ENCODE results near the gene PRDM7.
A peak's percentile ranks its signal among the peaks of the same experiment; 100 is the strongest.

Gene PRDM7

GRCh38 chr16:90037276-90037675 lies 39.9 kb downstream of the PRDM7 start:
- no peak for DNase-seq (ENCODE audit: low spot score)

GRCh38 chr16:90035902-90036301 lies 41.2 kb downstream of the PRDM7 start:
- no peak for DNase-seq (ENCODE audit: low spot score)

GRCh38 chr16:90034504-90034903 lies 42.6 kb downstream of the PRDM7 start:
- no peak for DNase-seq (ENCODE audit: low spot score)

- DNase-seq (ENCODE audit: low spot score), result no peak
These were observed 43.7 kb downstream of the PRDM7 start for GRCh38 chr16:90033387-90033786.

GRCh38 chr16:90032674-90033331 lies 44.3 kb downstream of the PRDM7 start:
- DNase-seq (ENCODE audit: low spot score), result no peak

GRCh38 chr16:90031931-90032673 lies 45.0 kb downstream of the PRDM7 start:
- DNase-seq (ENCODE audit: low spot score), result no peak

GRCh38 chr16:90031186-90031930 lies 45.8 kb downstream of the PRDM7 start:
- no peak for DNase-seq (ENCODE audit: low spot score)

GRCh38 chr16:90028985-90029384 lies 48.1 kb downstream of the PRDM7 start:
- no peak for DNase-seq (ENCODE audit: low spot score)

GRCh38 chr16:90027611-90028010 lies 49.5 kb downstream of the PRDM7 start:
- no peak for DNase-seq (ENCODE audit: low spot score)

GRCh38 chr16:90026135-90026534 lies 51.0 kb downstream of the PRDM7 start:
- DNase-seq (ENCODE audit: low spot score), result no peak

- DNase-seq (ENCODE audit: low spot score), result no peak
These were observed 54.1 kb downstream of the PRDM7 start for GRCh38 chr16:90023078-90023447.

- peak; percentile 94 for DNase-seq (ENCODE audit: low spot score)
These were observed 54.7 kb downstream of the PRDM7 start for GRCh38 chr16:90022209-90023077.

- no peak for DNase-seq (ENCODE audit: low spot score)
These were observed 56.2 kb downstream of the PRDM7 start for GRCh38 chr16:90020838-90021382.

GRCh38 chr16:90020260-90020837 lies 56.8 kb downstream of the PRDM7 start:
- no peak for DNase-seq (ENCODE audit: low spot score)

- DNase-seq (ENCODE audit: low spot score), result peak; percentile 85
These were observed 57.4 kb downstream of the PRDM7 start for GRCh38 chr16:90019543-90020259.

- DNase-seq (ENCODE audit: low spot score), result peak; percentile 39
These were observed 58.2 kb downstream of the PRDM7 start, which contains the start of gene DBNDD1 for GRCh38 chr16:90018652-90019542. Gene DBNDD1 (minus strand): TSS chr16:90019456. CDS start chr16:90019341, 115 bp downstream.

- no peak for DNase-seq (ENCODE audit: low spot score)
These were observed 58.9 kb downstream of the PRDM7 start for GRCh38 chr16:90018297-90018651.

GRCh38 chr16:90016339-90016950 lies 60.7 kb downstream of the PRDM7 start:
- no peak for DNase-seq (ENCODE audit: low spot score)
